ENCODE measurements around the gene RAX2. TPM values are rescaled to one million over a fixed set of nuclear protein-coding genes. Genes with fewer than 3 reads are reported as not detected.

Gene RAX2
- total and polyA plus RNA-seq, 2 experiments from 2014 or later: not detected

- Histone ChIP-seq H3K9me3 (ENCODE audit: low read depth) (no peaks in the 10 kb centered on the region), H3F3A (ENCODE audit: insufficient read depth) (no peaks in the 10 kb centered on the region), H3K9me2 (ENCODE audit: insufficient read depth) (no peaks in the 10 kb centered on the region), H3K4me3 (no peak overlapping the region), H4K20me1 (ENCODE audit: insufficient read depth) (no peaks in the 10 kb centered on the region), H3K79me2 (ENCODE audit: insufficient read depth) (no peaks in the 10 kb centered on the region), H3K9ac (no peak overlapping the region), H3K36me3 (ENCODE audit: low read depth) (no peaks in the 10 kb centered on the region), H3K4me1 (ENCODE audit: insufficient read depth) (no peaks in the 10 kb centered on the region), H3K27ac (no peak overlapping the region), H3K4me2 (ENCODE audit: unreplicated experiment) (no peak overlapping the region), H2AFZ (0 out of 2 replicates have a peak overlapping the region, but pooled peaks have one; percentile 42), H3K27me3 (replicated peaks; ENCODE audit: insufficient read depth) (peaks cover 24% of the 10 kb centered on the region)
- TF ChIP-seq EZH2phosphoT487 (IDR thresholded peaks at IDR 0.05; ENCODE audit: insufficient read depth, low read depth): no peak
- peak; percentile 68 for TF ChIP-seq EZH2 (IDR thresholded peaks at IDR 0.05; ENCODE audit: insufficient read depth, poor library complexity, severe bottlenecking)
- 33 to 34% methylated on average over 21 of the region's 21 CpGs for WGBS, 2 experiments (ENCODE audit: low coverage in 1 of 2, low lambda C conversion rate in 2 of 2, missing lambda C conversion rate in 2 of 2)
- DNase-seq: no peak
- in situ Hi-C loops (cut with MboI): no loop called here
Observed at GRCh38 chr19:3800996-3801395, 29.0 kb upstream of the RAX2 start.

- no peak for DNase-seq
- 4 to 6% methylated on average over 6 of the region's 6 CpGs for WGBS, 2 experiments (ENCODE audit: low coverage in 1 of 2, low lambda C conversion rate in 2 of 2, missing lambda C conversion rate in 2 of 2)
- H3K9me2 ChIP-seq (ENCODE audit: insufficient read depth): no peaks in the 10 kb centered on the region
- no peaks in the 10 kb centered on the region for H3K36me3 ChIP-seq (ENCODE audit: low read depth)
- TF ChIP-seq EZH2 (IDR thresholded peaks at IDR 0.05; ENCODE audit: insufficient read depth, poor library complexity, severe bottlenecking): no peak
- no peak for TF ChIP-seq EZH2phosphoT487 (IDR thresholded peaks at IDR 0.05; ENCODE audit: insufficient read depth, low read depth)
- no peak overlapping the region for H3K9ac ChIP-seq
- H4K20me1 ChIP-seq (ENCODE audit: insufficient read depth): no peaks in the 10 kb centered on the region
- in situ Hi-C loops (cut with MboI): no loop called here
- H3K79me2 ChIP-seq (ENCODE audit: insufficient read depth): no peaks in the 10 kb centered on the region
- H3F3A ChIP-seq (ENCODE audit: insufficient read depth): no peaks in the 10 kb centered on the region
- H3K4me2 ChIP-seq (ENCODE audit: unreplicated experiment): no peak overlapping the region
- H3K4me1 ChIP-seq (ENCODE audit: insufficient read depth): no peaks in the 10 kb centered on the region
- no peak overlapping the region for H3K27ac ChIP-seq
- peaks cover 24% of the 10 kb centered on the region for H3K27me3 ChIP-seq (replicated peaks; ENCODE audit: insufficient read depth)
- no peak overlapping the region for H2AFZ ChIP-seq
- H3K9me3 ChIP-seq (ENCODE audit: low read depth): no peaks in the 10 kb centered on the region
- no peak overlapping the region for H3K4me3 ChIP-seq
Observed at GRCh38 chr19:3798137-3798536, 26.1 kb upstream of the RAX2 start.

- Histone ChIP-seq H2AFZ (no peak overlapping the region), H3K4me2 (ENCODE audit: unreplicated experiment) (no peak overlapping the region), H3K9me2 (ENCODE audit: insufficient read depth) (no peaks in the 10 kb centered on the region), H3K9ac (no peak overlapping the region), H3K4me1 (ENCODE audit: insufficient read depth) (no peaks in the 10 kb centered on the region), H3K27ac (no peak overlapping the region), H3K27me3 (replicated peaks; ENCODE audit: insufficient read depth) (peaks cover 13% of the 10 kb centered on the region), H4K20me1 (ENCODE audit: insufficient read depth) (no peaks in the 10 kb centered on the region), H3K9me3 (ENCODE audit: low read depth) (no peaks in the 10 kb centered on the region), H3K36me3 (ENCODE audit: low read depth) (no peaks in the 10 kb centered on the region), H3K79me2 (ENCODE audit: insufficient read depth) (no peaks in the 10 kb centered on the region), H3K4me3 (no peak overlapping the region), H3F3A (ENCODE audit: insufficient read depth) (no peaks in the 10 kb centered on the region)
- DNase-seq: no peak
- in situ Hi-C loops (cut with MboI): no loop called here
- 37 to 43% methylated on average over 2 of the region's 2 CpGs for WGBS, 2 experiments (ENCODE audit: low coverage in 1 of 2, low lambda C conversion rate in 2 of 2, missing lambda C conversion rate in 2 of 2)
- TF ChIP-seq EZH2phosphoT487 (IDR thresholded peaks at IDR 0.05; ENCODE audit: insufficient read depth, low read depth) (no peak), EZH2 (IDR thresholded peaks at IDR 0.05; ENCODE audit: insufficient read depth, poor library complexity, severe bottlenecking) (no peak)
Observed at GRCh38 chr19:3796358-3796757, 24.3 kb upstream of the RAX2 start.

- Histone ChIP-seq H3K9ac (no peak overlapping the region), H3K79me2 (ENCODE audit: insufficient read depth) (no peaks in the 10 kb centered on the region), H2AFZ (no peak overlapping the region), H3K27ac (no peak overlapping the region), H3K4me2 (ENCODE audit: unreplicated experiment) (no peak overlapping the region), H3K9me2 (ENCODE audit: insufficient read depth) (no peaks in the 10 kb centered on the region), H3K4me3 (no peak overlapping the region), H3K27me3 (replicated peaks; ENCODE audit: insufficient read depth) (peaks cover 5% of the 10 kb centered on the region; the same call in 1 of the 2 replicates), H3K36me3 (ENCODE audit: low read depth) (no peaks in the 10 kb centered on the region), H3F3A (ENCODE audit: insufficient read depth) (no peaks in the 10 kb centered on the region), H3K9me3 (ENCODE audit: low read depth) (no peaks in the 10 kb centered on the region), H3K4me1 (ENCODE audit: insufficient read depth) (no peaks in the 10 kb centered on the region), H4K20me1 (ENCODE audit: insufficient read depth) (no peaks in the 10 kb centered on the region)
- no peak for DNase-seq
- no peak for TF ChIP-seq EZH2phosphoT487 (IDR thresholded peaks at IDR 0.05; ENCODE audit: insufficient read depth, low read depth)
- no peak for TF ChIP-seq EZH2 (IDR thresholded peaks at IDR 0.05; ENCODE audit: insufficient read depth, poor library complexity, severe bottlenecking)
- in situ Hi-C loops (cut with MboI): no loop called here
- 78 to 91% methylated on average over 3 of the region's 3 CpGs for WGBS, 2 experiments (ENCODE audit: low coverage in 1 of 2, low lambda C conversion rate in 2 of 2, missing lambda C conversion rate in 2 of 2)
Observed at GRCh38 chr19:3793799-3794198, 21.8 kb upstream of the RAX2 start.

DNA sequence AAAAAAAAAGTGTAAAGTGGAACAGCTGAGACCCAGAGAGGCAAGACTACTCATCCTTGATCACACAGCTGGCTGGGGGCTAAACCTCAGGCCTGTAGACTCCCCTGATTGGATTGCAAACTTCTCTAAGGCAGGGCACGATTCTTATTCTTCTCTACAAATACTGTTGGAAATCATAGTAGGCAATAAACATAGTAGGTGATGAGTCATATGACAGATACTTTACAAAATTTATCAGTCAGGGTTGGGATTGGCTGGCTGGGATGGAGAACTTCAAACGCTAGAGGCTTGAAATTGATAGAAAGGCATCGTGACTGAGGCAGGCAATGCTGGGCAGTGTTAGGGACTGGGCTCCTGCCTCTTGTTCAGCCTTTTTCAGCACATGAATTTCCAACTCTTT, 20.1 kb upstream of the RAX2 start:
- H3K36me3 ChIP-seq (ENCODE audit: low read depth): no peaks in the 10 kb centered on the region
- no peaks in the 10 kb centered on the region for H3F3A ChIP-seq (ENCODE audit: insufficient read depth)
- H3K4me3 ChIP-seq: no peak overlapping the region
- H3K9ac ChIP-seq: no peak overlapping the region
- H3K27ac ChIP-seq: no peak overlapping the region
- no peak overlapping the region for H3K4me2 ChIP-seq (ENCODE audit: unreplicated experiment)
- no peaks in the 10 kb centered on the region for H3K9me3 ChIP-seq (ENCODE audit: low read depth)
- 70 to 85% methylated on average over 3 of the region's 3 CpGs for whole genome bisulfite sequencing, 2 experiments (ENCODE audit: low coverage in 1 of 2, low lambda C conversion rate in 2 of 2, missing lambda C conversion rate in 2 of 2)
- in situ Hi-C loops (cut with MboI): no loop called here
- H4K20me1 ChIP-seq (ENCODE audit: insufficient read depth): no peaks in the 10 kb centered on the region
- 0 out of 2 replicates have a peak, but pooled peaks cover 5% of the 10 kb centered on the region for H3K27me3 ChIP-seq (replicated peaks; ENCODE audit: insufficient read depth)
- H3K4me1 ChIP-seq (ENCODE audit: insufficient read depth): no peaks in the 10 kb centered on the region
- no peaks in the 10 kb centered on the region for H3K9me2 ChIP-seq (ENCODE audit: insufficient read depth)
- H3K79me2 ChIP-seq (ENCODE audit: insufficient read depth): no peaks in the 10 kb centered on the region
- no peak for DNase-seq
- TF ChIP-seq EZH2phosphoT487 (IDR thresholded peaks at IDR 0.05; ENCODE audit: insufficient read depth, low read depth): no peak
- no peak for TF ChIP-seq EZH2 (IDR thresholded peaks at IDR 0.05; ENCODE audit: insufficient read depth, poor library complexity, severe bottlenecking)
- no peak overlapping the region for H2AFZ ChIP-seq
